ENCODE measurements around the gene TMPRSS11E.
"Not testable (repeated sequence)": the region's sequence is repeated elsewhere in the genome, so short reads cannot be mapped to it uniquely, and the experiment has no call there.

Gene TMPRSS11E

GRCh38 chr4:68447201-68447600, at the start of gene TMPRSS11E:
TMPRSS11E (plus strand) TSS chr4:68447463; CDS start chr4:68447513, 50 bp downstream.
- DNase-seq, result no peak

- DNase-seq, result no peak
Observed at GRCh38 chr4:68399306-68399705, 48.0 kb upstream of the TMPRSS11E start.

- DNase-seq, result no peak
Observed at GRCh38 chr4:68401231-68401630, 46.0 kb upstream of the TMPRSS11E start.

- DNase-seq, result no peak
Observed at GRCh38 chr4:68404153-68404552, 43.1 kb upstream of the TMPRSS11E start.

- not testable (repeated sequence) for DNase-seq
Observed at GRCh38 chr4:68405718-68406478, 41.4 kb upstream of the TMPRSS11E start.

- no peak for DNase-seq
Observed at GRCh38 chr4:68406479-68406859, 40.8 kb upstream of the TMPRSS11E start.

GRCh38 chr4:68407015-68407867, 40.0 kb upstream of the TMPRSS11E start:
- DNase-seq, result not testable (repeated sequence)

- no peak for DNase-seq
Observed at GRCh38 chr4:68407868-68408190, 39.4 kb upstream of the TMPRSS11E start.

- no peak for DNase-seq
Observed at GRCh38 chr4:68410149-68410548, 37.1 kb upstream of the TMPRSS11E start.

- no peak for DNase-seq
Observed at GRCh38 chr4:68410643-68411042, 36.6 kb upstream of the TMPRSS11E start.

- not testable (repeated sequence) for DNase-seq
Observed at GRCh38 chr4:68412031-68412430, 35.2 kb upstream of the TMPRSS11E start.

- DNase-seq, result no peak
Observed at GRCh38 chr4:68416591-68416990, 30.7 kb upstream of the TMPRSS11E start.

- DNase-seq, result no peak
Observed at GRCh38 chr4:68426516-68426915, 20.7 kb upstream of the TMPRSS11E start.

- DNase-seq, result no peak
Observed at GRCh38 chr4:68430337-68430736, 16.9 kb upstream of the TMPRSS11E start.

GRCh38 chr4:68432320-68432719, 14.9 kb upstream of the TMPRSS11E start:
- no peak for DNase-seq

- no peak for DNase-seq
Observed at GRCh38 chr4:68433582-68433981, 13.7 kb upstream of the TMPRSS11E start.

GRCh38 chr4:68434277-68434676, 13.0 kb upstream of the TMPRSS11E start:
- DNase-seq, result no peak

- DNase-seq, result no peak
Observed at GRCh38 chr4:68434836-68435235, 12.4 kb upstream of the TMPRSS11E start.

- DNase-seq, result no peak
Observed at GRCh38 chr4:68445111-68445510, 2.2 kb upstream of the TMPRSS11E start.

GRCh38 chr4:68451246-68452211, 4.3 kb downstream of the TMPRSS11E start:
- DNase-seq, result no peak

GRCh38 chr4:68460085-68460484, 12.8 kb downstream of the TMPRSS11E start:
- no peak for DNase-seq

GRCh38 chr4:68461790-68462189, 14.5 kb downstream of the TMPRSS11E start:
- DNase-seq, result no peak

GRCh38 chr4:68462691-68463090, 15.4 kb downstream of the TMPRSS11E start:
- no peak for DNase-seq
